ENCODE measurements around the gene GGTLC2.

Gene GGTLC2

DNA sequence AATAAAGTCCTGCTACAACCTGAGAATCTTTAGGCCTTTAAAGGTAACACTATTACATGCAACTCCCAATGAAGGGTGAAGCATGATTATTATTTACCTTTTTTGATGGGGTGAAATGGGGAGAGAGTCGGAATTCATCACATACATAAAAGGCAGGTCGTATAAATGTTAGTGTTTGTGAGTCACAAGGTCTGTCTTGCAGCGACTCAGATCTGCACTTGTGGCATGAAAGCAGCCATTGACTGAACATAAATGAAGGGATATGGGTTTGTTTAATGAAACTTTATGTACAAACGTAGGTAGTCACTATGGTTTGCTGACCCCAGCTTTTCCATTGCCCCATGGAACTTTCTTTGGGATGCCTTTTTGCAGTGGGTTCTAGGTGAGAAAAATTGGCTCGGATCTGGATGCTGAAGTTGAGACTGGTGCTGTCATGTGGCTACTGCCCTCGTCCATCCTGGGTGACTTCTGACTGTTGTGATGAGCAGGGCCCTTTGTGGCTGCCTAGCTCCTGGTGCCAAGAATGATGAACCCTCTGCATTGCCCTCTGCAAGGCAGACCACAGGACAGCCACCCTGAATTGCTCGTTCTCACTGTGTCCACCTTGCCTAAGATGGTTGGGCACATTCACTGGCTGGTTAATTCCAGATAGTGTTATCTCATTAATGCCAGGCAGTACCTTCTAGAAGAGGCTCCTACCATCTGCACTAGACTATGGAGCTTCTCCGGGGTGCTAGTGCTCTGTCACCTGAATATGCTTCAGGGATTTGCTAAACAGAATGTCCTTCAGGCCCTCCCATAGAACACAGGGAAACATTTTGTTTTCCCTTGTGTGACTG, 11.3 kb downstream of the GGTLC2 start:
- Mint-ChIP-seq H3K4me1 (peaks cover 16% of the 10 kb centered on the region), H3K36me3 (ENCODE audit: low read depth) (no peaks in the 10 kb centered on the region), H3K4me3 (peak overlapping the region in 1 of 3 experiments; percentile 38), H3K27me3 (ENCODE audit: low read depth) (no peaks in the 10 kb centered on the region), H3K27ac (peak overlapping the region; percentile 18 to 61 (median 37)), H3K9me3 (no peaks in the 10 kb centered on the region)
- no peak for TF ChIP-seq CTCF (IDR thresholded peaks at IDR 0.05; ENCODE audit: unreplicated experiment in 3 of 3)

DNA sequence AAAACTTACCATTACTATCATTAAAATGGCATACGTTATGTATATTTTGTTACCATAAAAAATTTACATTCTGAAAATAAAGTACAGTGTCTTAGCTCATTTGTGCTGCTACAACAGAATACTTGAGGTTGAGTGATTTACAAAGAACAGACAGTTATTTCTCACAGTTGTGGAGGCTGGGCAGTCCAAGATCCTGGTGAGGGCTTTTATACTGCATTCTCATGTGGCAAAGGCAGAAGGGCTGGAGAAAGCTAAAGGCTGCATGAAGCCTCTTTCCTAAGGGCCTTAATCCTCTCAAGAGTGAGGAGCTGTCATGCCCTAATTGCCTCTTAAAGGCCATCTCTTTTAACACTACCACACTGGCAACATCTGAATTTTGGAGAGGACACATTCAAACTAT, 13.3 kb downstream of the GGTLC2 start:
- Mint-ChIP-seq H3K4me1 (peaks cover 10% of the 10 kb centered on the region), H3K27ac (no peak overlapping the region), H3K9me3 (no peaks in the 10 kb centered on the region), H3K27me3 (ENCODE audit: low read depth) (no peaks in the 10 kb centered on the region), H3K4me3 (no peak overlapping the region), H3K36me3 (ENCODE audit: low read depth) (no peaks in the 10 kb centered on the region)
- no peak for TF ChIP-seq CTCF (IDR thresholded peaks at IDR 0.05; ENCODE audit: unreplicated experiment in 3 of 3)

GRCh38 chr22:22661275-22661674, 16.9 kb downstream of the GGTLC2 start:
- TF ChIP-seq CTCF (IDR thresholded peaks at IDR 0.05; ENCODE audit: unreplicated experiment in 3 of 3), result no peak
- Mint-ChIP-seq H3K27ac (no peak overlapping the region), H3K4me1 (peaks cover 10% of the 10 kb centered on the region), H3K27me3 (ENCODE audit: low read depth) (peaks cover 6% of the 10 kb centered on the region), H3K9me3 (no peaks in the 10 kb centered on the region), H3K36me3 (ENCODE audit: low read depth) (no peaks in the 10 kb centered on the region), H3K4me3 (no peak overlapping the region)

DNA sequence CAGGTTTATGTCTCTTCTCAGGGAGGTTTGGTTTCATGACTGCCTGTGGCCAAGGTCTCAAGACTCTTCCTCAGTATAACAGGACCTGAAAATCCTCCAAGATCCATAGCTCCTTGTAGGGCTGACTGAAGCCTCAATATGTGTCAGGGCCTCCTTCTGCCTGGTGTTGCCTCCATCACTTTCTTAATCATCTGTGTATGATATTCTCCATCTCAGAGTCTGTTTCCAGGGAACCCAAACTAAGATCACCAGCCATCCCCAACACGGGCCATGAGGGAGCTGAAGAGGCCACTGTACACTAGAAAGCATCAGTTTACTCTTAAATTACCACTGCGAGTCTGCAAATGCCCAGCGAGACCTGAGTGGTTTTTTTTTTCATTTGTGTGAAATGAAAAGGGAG, 17.7 kb downstream of the GGTLC2 start:
- H3K36me3 Mint-ChIP-seq (ENCODE audit: low read depth), result no peaks in the 10 kb centered on the region
- H3K4me1 Mint-ChIP-seq, result peaks cover 10% of the 10 kb centered on the region
- H3K4me3 Mint-ChIP-seq, result no peak overlapping the region
- no peaks in the 10 kb centered on the region for H3K9me3 Mint-ChIP-seq
- TF ChIP-seq CTCF (IDR thresholded peaks at IDR 0.05; ENCODE audit: unreplicated experiment in 3 of 3), result no peak
- H3K27ac Mint-ChIP-seq, result peak overlapping the region in 1 of 3 experiments; percentile 25
- H3K27me3 Mint-ChIP-seq (ENCODE audit: low read depth), result peaks cover 9% of the 10 kb centered on the region

- H3K4me1 Mint-ChIP-seq, result peaks cover 10% of the 10 kb centered on the region
- H3K36me3 Mint-ChIP-seq (ENCODE audit: low read depth), result no peaks in the 10 kb centered on the region
- no peak overlapping the region for H3K27ac Mint-ChIP-seq
- H3K4me3 Mint-ChIP-seq, result no peak overlapping the region
- TF ChIP-seq CTCF (IDR thresholded peaks at IDR 0.05; ENCODE audit: unreplicated experiment in 3 of 3), result no peak
- H3K9me3 Mint-ChIP-seq, result no peaks in the 10 kb centered on the region
- peaks cover 14% of the 10 kb centered on the region for H3K27me3 Mint-ChIP-seq (ENCODE audit: low read depth)
Measured at GRCh38 chr22:22663861-22664800, 19.7 kb downstream of the GGTLC2 start.
